IMR-90 (cell line): ENCODE data around the gene MRPL19.

Experiments used
- BHLHE40 ChIP-seq: fragments of 150-350 bp; IDR thresholded peaks from 2 replicates; pipeline ENCODE4 v1.6.1; 2016; ENCODE audit warnings: mild to moderate bottlenecking, low read depth, low read length
- CEBPB ChIP-seq: IDR thresholded peaks from 2 replicates; pipeline ENCODE4 v1.6.1; 2012; ENCODE audit warnings: low read depth, low read length, improper control_type of control experiment
- CTCF ChIP-seq: conservative IDR thresholded peaks from 2 replicates; pipeline ENCODE4 v1.5.1; 2012; ENCODE audit warnings: mild to moderate bottlenecking, low read depth, low read length, improper control_type of control experiment
- MAZ ChIP-seq: IDR thresholded peaks from 2 replicates; pipeline ENCODE4 v1.6.1; 2012; ENCODE audit warnings: low read depth, mild to moderate bottlenecking, low read length, improper control_type of control experiment, moderate library complexity, borderline replicate concordance
- MXI1 ChIP-seq: IDR thresholded peaks from 2 replicates; pipeline ENCODE4 v1.6.1; 2012; ENCODE audit warnings: low read depth, mild to moderate bottlenecking, low read length, moderate library complexity, borderline replicate concordance
- POLR2A ChIP-seq: IDR thresholded peaks from 2 replicates; pipeline ENCODE4 v1.6.1; 2012; ENCODE audit warnings: mild to moderate bottlenecking, low read depth, low read length
- RFX5 ChIP-seq: IDR thresholded peaks from 2 replicates; pipeline ENCODE4 v1.8.0; 2012; ENCODE audit warnings: low read depth, mild to moderate bottlenecking, low read length, moderate library complexity

- no peak for TF ChIP-seq MAZ
- no peak for TF ChIP-seq CTCF
- no peak for TF ChIP-seq CEBPB
- TF ChIP-seq RFX5 = no peak
- TF ChIP-seq MXI1 = no peak
- TF ChIP-seq BHLHE40 = no peak
- TF ChIP-seq POLR2A = no peak
Observed at GRCh38 chr2:75616933-75617332, 29.6 kb upstream of the MRPL19 start.
